Esophagus muscularis mucosa (tissue), 3 donors: Measurements from ENCODE around the gene ADK.
"Not testable (repeated sequence)": the region's sequence is repeated elsewhere in the genome, so short reads cannot be mapped to it uniquely, and the experiment has no call there.

ENCODE experiments used
- CTCF ChIP-seq, 3 experiments: fragments of 200-600 bp in 2 of 3; fragments of 450-650 bp in 1 of 3; sonication (generic) in 2 of 3; IDR thresholded peaks; one replicate each; pipeline ENCODE4 v1.5.1; 2017 to 2019; ENCODE audit warnings: antibody characterized with exemption in 3 of 3, mild to moderate bottlenecking in 2 of 3, moderate library complexity in 1 of 3
- POLR2A ChIP-seq: fragments of 450-650 bp; IDR thresholded peaks from one replicate; pipeline ENCODE4 v1.6.1; 2017; ENCODE audit warnings: antibody characterized with exemption, moderate library complexity, mild to moderate bottlenecking, low read depth

GRCh38 chr10:74568896-74569295, 417.9 kb downstream of the ADK start:
- TF ChIP-seq CTCF (IDR thresholded peaks at IDR 0.05); POLR2A: not testable (repeated sequence)
